MM.1S (cell line): ENCODE measurements around the gene GAPDH.

Experiments
- CTCF ChIP-seq: fragments of 300-600 bp; sonication (generic); IDR thresholded peaks from 2 replicates; pipeline ENCODE4 v1.5.1; 2016; ENCODE audit warnings: antibody characterized with exemption, low read length, mixed read lengths
- EZH2 ChIP-seq: fragments of 300-600 bp; sonication (generic); optimal IDR thresholded peaks from 2 replicates; pipeline ENCODE3; 2017; ENCODE audit warnings: low read depth, mild to moderate bottlenecking, antibody characterized with exemption, low read length, mixed read lengths
- EZH2phosphoT487 ChIP-seq: fragments of 300-600 bp; sonication (generic); IDR thresholded peaks from 2 replicates; pipeline ENCODE4 v1.6.1; 2018; ENCODE audit warnings: antibody characterized with exemption, low read length

GRCh38 chr12:6527711-6528110, 6.6 kb upstream of the GAPDH start:
- TF ChIP-seq EZH2phosphoT487 (no peak), CTCF (no peak), EZH2 (no peak)
